Mucosa of gallbladder (tissue), 1 donor: ENCODE results near the gene CFAP53. TPM values are rescaled to one million over a fixed set of nuclear protein-coding genes. Genes with fewer than 3 reads are reported as not detected.
"Not testable (repeated sequence)": the region's sequence is repeated elsewhere in the genome, so short reads cannot be mapped to it uniquely, and the experiment has no call there.

Source experiments
- DNase-seq: peaks from one replicate; pipeline ENCODE4 v3.0.0-alpha.2; 2020; ENCODE audit warnings: low spot score
- total RNA-seq: library from RNA; stranded (reverse); gene quantifications from one replicate; pipeline ENCODE4 v1.2.1, GENCODE V29; 2021
- donor health status: DM: no; HTN: no; CAD: no.

Gene CFAP53
- total RNA-seq, 1 donor from 2014 or later, result 1.5 TPM

- no peak for DNase-seq
Observed at GRCh38 chr18:50272568-50272967, 6.3 kb upstream of the CFAP53 start.

GRCh38 chr18:50268022-50268747 lies 1.9 kb upstream of the CFAP53 start:
- DNase-seq, result peak; percentile 83

- no peak for DNase-seq
Observed at GRCh38 chr18:50262977-50263376, 3.3 kb downstream of the CFAP53 start.

- no peak for DNase-seq
Observed at GRCh38 chr18:50250935-50251334, 15.4 kb downstream of the CFAP53 start.

GRCh38 chr18:50249576-50249975 lies 16.7 kb downstream of the CFAP53 start:
- DNase-seq, result no peak

- DNase-seq, result no peak
Observed at GRCh38 chr18:50247561-50247960, 18.7 kb downstream of the CFAP53 start.

- not testable (repeated sequence) for DNase-seq
Observed at GRCh38 chr18:50241768-50242167, 24.5 kb downstream of the CFAP53 start.

GRCh38 chr18:50240080-50240563 lies 26.2 kb downstream of the CFAP53 start:
- peak; percentile 16 for DNase-seq

- no peak for DNase-seq
Observed at GRCh38 chr18:50232419-50232818, 33.9 kb downstream of the CFAP53 start.

- no peak for DNase-seq
Observed at GRCh38 chr18:50231621-50232020, 34.7 kb downstream of the CFAP53 start.

GRCh38 chr18:50220249-50220648 lies 46.0 kb downstream of the CFAP53 start:
- not testable (repeated sequence) for DNase-seq

GRCh38 chr18:50218432-50219197 lies 47.7 kb downstream of the CFAP53 start:
- no peak for DNase-seq

GRCh38 chr18:50209311-50209710 lies 57.0 kb downstream of the CFAP53 start:
- no peak for DNase-seq

- DNase-seq, result no peak
Observed at GRCh38 chr18:50207722-50208121, 58.6 kb downstream of the CFAP53 start.

GRCh38 chr18:50203801-50204604 lies 62.3 kb downstream of the CFAP53 start:
- peak; percentile 42 for DNase-seq

- DNase-seq, result no peak
Observed at GRCh38 chr18:50201476-50202018, 64.7 kb downstream of the CFAP53 start.

GRCh38 chr18:50199921-50200320 lies 66.4 kb downstream of the CFAP53 start:
- no peak for DNase-seq

- DNase-seq, result no peak
Observed at GRCh38 chr18:50199346-50199855, 66.9 kb downstream of the CFAP53 start.

GRCh38 chr18:50196261-50196660 lies 70.0 kb downstream of the CFAP53 start:
- no peak for DNase-seq

- DNase-seq, result no peak
Observed at GRCh38 chr18:50195689-50196088, 70.6 kb downstream of the CFAP53 start.
